ENCODE results near the gene SMPD1. TPM values are rescaled to one million over a fixed set of nuclear protein-coding genes. Genes with fewer than 3 reads are reported as not detected.

The SMPD1 gene
- 22.5 and 24.3 TPM in 2 replicates for total RNA-seq

DNA sequence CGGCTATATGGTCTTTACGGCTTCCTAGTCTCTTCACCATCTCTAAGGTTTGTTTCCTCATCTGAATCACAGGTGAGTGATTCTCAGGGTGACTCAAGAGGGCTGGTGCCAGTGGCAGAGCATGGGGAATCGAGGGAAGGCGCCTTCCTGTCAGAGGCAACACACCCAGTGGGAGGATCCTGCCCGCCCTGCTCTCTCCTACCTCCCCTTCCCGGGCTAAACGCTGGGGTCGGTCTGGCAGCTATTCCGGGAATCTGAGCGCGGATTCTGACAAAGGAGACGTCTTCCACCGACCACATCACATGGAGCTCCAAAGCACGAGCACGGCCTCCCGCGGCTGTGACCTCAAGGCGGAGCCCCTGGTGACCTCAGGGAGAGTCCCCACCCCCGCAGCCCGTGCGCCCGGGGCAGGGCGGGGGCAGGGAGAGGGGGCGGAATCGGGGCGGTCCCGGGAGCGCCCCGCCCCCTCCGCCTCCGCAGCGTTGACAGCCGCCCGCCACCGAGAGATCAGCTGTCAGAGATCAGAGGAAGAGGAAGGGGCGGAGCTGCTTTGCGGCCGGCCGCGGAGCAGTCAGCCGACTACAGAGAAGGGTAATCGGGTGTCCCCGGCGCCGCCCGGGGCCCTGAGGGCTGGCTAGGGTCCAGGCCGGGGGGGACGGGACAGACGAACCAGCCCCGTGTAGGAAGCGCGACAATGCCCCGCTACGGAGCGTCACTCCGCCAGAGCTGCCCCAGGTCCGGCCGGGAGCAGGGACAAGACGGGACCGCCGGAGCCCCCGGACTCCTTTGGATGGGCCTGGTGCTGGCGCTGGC is at the start of gene SMPD1:
Gene SMPD1 (plus strand): TSS at position 570 of the 813 bp plus-strand sequence. CDS start 125 bp downstream, at position 695.
- peak; percentile 57 for DNase-seq (ENCODE audit: low read depth)
- H3K4me3 ChIP-seq (ENCODE audit: low read depth, low read length) = peak within 1 kb of the TSS; percentile 88
- TF ChIP-seq, protein P1, sequence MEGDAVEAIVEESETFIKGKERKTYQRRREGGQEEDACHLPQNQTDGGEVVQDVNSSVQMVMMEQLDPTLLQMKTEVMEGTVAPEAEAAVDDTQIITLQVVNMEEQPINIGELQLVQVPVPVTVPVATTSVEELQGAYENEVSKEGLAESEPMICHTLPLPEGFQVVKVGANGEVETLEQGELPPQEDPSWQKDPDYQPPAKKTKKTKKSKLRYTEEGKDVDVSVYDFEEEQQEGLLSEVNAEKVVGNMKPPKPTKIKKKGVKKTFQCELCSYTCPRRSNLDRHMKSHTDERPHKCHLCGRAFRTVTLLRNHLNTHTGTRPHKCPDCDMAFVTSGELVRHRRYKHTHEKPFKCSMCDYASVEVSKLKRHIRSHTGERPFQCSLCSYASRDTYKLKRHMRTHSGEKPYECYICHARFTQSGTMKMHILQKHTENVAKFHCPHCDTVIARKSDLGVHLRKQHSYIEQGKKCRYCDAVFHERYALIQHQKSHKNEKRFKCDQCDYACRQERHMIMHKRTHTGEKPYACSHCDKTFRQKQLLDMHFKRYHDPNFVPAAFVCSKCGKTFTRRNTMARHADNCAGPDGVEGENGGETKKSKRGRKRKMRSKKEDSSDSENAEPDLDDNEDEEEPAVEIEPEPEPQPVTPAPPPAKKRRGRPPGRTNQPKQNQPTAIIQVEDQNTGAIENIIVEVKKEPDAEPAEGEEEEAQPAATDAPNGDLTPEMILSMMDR (conservative IDR thresholded peaks at IDR 0.05; ENCODE audit: low read depth, low read length) = no peak

DNA sequence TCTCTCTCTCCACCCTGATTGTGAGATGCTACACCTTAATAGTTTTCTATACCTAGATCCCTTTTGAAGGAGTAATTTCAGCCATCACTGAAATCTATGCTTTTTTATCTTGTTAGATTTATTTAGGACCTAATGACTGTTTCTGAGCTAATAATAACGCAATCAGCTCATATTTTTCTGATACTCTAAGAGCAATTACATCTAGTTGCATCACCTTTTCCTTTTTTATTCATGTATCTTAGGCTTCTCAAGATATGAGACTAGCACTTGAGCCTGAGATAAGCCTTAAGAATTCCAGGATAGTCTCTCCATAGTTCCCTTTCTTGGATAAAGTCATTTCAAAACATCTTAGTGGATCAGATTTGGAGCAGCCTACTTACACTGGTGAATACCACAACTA is 44.9 kb upstream of the SMPD1 start:
- H3K4me3 ChIP-seq (ENCODE audit: low read depth, low read length) = no peak overlapping the region
- TF ChIP-seq, protein P1 (conservative IDR thresholded peaks at IDR 0.05; ENCODE audit: low read depth, low read length) = no peak
- DNase-seq (ENCODE audit: low read depth) = no peak

DNA sequence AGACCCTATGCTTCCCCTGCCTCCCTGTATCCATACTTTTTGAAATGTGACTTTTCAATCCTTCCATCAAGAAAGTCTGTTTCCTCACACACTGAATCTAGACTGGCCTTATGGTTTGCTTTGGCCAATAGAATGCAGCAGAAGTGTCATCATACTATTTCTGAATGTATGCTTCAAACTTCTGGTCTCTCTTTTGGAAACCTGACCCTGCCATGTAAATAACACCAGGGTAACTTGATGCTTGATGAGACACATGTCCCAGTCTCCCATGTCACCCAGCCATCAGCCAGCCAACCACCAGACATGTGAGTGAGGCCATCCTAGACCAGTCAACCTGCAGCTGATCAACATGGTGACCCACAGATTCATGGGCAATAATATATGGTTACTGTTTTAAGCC is 40.2 kb upstream of the SMPD1 start:
- no peak for DNase-seq (ENCODE audit: low read depth)
- no peak overlapping the region for H3K4me3 ChIP-seq (ENCODE audit: low read depth, low read length)
- TF ChIP-seq, protein P1 (conservative IDR thresholded peaks at IDR 0.05; ENCODE audit: low read depth, low read length) = no peak

DNA sequence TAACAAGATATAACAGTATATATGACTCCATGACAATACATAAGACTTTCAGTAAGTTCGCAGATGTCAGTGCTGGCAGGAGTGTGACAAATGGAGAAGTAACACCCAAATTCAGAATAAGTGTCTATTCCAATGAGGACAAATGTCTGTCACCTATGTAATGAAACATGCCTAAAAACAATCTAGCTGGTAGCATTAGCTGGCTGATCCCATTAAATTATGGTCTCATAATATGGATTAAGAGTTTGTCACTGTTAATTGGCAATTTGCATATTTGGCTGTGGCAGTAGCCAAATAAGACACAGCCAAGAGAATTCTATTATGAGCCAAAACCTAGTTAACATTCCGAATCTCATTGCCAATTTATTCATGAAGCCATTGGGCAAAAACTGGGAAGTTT is 39.8 kb upstream of the SMPD1 start:
- TF ChIP-seq, protein P1 (conservative IDR thresholded peaks at IDR 0.05; ENCODE audit: low read depth, low read length) = no peak
- DNase-seq (ENCODE audit: low read depth) = no peak
- H3K4me3 ChIP-seq (ENCODE audit: low read depth, low read length) = no peak overlapping the region

DNA sequence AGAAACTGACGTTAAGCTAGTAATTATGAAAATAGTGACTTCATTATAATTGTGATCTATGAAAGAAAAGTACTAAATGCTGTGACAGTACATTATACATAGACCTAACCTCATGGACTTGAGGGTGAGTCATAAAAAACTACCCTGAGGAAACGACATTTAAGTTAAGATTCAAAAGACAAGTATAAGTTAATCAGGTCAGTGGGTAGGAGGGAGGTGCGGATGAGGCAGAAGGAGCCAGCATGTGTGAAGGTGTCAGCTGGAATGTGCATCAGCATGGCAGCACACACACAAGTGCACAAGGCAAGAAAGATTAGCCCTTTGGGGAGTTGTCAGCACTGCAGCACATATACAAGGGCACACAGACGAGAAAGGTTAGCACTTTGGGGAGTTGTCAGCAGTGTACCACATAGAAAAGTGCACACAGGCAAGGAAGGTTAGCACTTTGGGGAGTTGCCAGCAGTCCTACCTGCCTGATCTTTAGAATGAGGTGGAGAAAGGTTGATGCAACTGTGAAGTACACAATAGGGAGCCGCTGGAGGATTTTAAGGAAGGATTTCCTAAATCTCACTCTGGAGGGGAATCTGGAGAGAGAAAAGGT is 38.4 kb upstream of the SMPD1 start:
- TF ChIP-seq, protein P1 (conservative IDR thresholded peaks at IDR 0.05; ENCODE audit: low read depth, low read length) = no peak
- DNase-seq (ENCODE audit: low read depth) = no peak
- H3K4me3 ChIP-seq (ENCODE audit: low read depth, low read length) = no peak overlapping the region

DNA sequence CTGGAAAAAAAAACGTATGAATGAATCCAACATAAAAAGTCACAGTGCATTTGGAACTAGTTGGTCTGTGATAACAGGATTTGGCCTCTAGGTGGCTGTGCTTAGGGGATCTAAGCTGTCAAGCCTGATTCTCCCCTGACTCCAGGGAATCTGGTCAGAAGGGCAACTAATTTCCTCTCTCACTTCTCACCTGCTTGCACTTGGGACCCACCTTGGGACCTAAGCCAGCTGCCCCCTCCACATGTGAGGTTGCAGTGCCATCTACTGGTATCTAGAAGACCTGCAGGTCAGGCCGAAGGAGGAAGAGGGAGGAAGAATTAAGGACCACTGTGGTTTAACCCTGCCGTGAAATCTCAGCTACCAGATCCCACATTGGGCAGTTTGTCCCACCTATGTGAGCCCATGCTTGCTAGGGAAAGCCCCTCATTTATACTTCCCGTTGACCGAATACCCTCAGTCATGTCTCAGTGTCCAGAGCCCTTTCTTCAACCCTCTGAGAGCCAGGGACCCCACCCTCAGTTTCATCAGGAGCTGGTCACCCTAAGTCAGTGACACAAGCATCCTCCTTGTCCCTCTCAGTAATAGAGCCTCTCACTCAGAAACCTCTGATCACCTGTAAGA is 36.8 kb upstream of the SMPD1 start:
- H3K4me3 ChIP-seq (ENCODE audit: low read depth, low read length) = no peak overlapping the region
- TF ChIP-seq, protein P1 (conservative IDR thresholded peaks at IDR 0.05; ENCODE audit: low read depth, low read length) = peak; percentile 99
- DNase-seq (ENCODE audit: low read depth) = peak; percentile 59
